MM.1S (cell line): ENCODE results near the gene TXNDC11.

Experiments used
- DNase-seq: peaks from one replicate; pipeline ENCODE4 v3.0.0-alpha.2; 2015
- H2AFZ ChIP-seq: fragments of 300-600 bp; sonication (generic); 2 replicates; pipeline ENCODE4 v1.6.0; 2016; ENCODE audit warnings: antibody characterized with exemption, low read length
- H3F3A ChIP-seq: fragments of 300-600 bp; sonication (generic); 2 replicates; pipeline ENCODE4 v1.6.1; 2016; ENCODE audit warnings: mild to moderate bottlenecking, antibody characterized with exemption, low read length, moderate library complexity, mixed read lengths; ENCODE audit not compliant: insufficient read depth
- H3K27ac ChIP-seq: fragments of 300-600 bp; sonication (generic); 2 replicates; pipeline ENCODE4 v1.5.1; 2016; ENCODE audit warnings: mild to moderate bottlenecking, low read length
- H3K27me3 ChIP-seq: fragments of 300-600 bp; sonication (generic); replicated peaks from 2 replicates; pipeline ENCODE4 v1.6.0; 2016; ENCODE audit warnings: low read length; ENCODE audit not compliant: insufficient read depth
- H3K36me3 ChIP-seq: fragments of 300-600 bp; sonication (generic); replicated peaks from 2 replicates; pipeline ENCODE4 v1.6.1; 2016; ENCODE audit warnings: mild to moderate bottlenecking, low read length, mixed read lengths; ENCODE audit not compliant: insufficient read depth
- H3K4me1 ChIP-seq: fragments of 300-600 bp; sonication (generic); 2 replicates; pipeline ENCODE4 v1.6.1; 2016; ENCODE audit warnings: low read length, mixed read lengths
- H3K4me2 ChIP-seq: fragments of 300-600 bp; sonication (generic); 2 replicates; pipeline ENCODE4 v1.6.0; 2016; ENCODE audit warnings: low read depth, low read length
- H3K4me3 ChIP-seq: fragments of 300-600 bp; sonication (generic); 2 replicates; pipeline ENCODE4 v1.5.1; 2016; ENCODE audit warnings: low read length, mixed read lengths
- H3K79me2 ChIP-seq: fragments of 300-600 bp; sonication (generic); 2 replicates; pipeline ENCODE4 v1.6.1; 2016; ENCODE audit warnings: mixed run types, low read length, mixed read lengths
- H3K9ac ChIP-seq: fragments of 300-600 bp; sonication (generic); 2 replicates; pipeline ENCODE4 v1.6.1; 2016; ENCODE audit warnings: low read length, mixed read lengths
- H3K9me2 ChIP-seq: fragments of 300-600 bp; sonication (generic); replicated peaks from 2 replicates; pipeline ENCODE4 v1.6.1; 2016; ENCODE audit warnings: mild to moderate bottlenecking, low read length, mixed read lengths; ENCODE audit not compliant: insufficient read depth
- H3K9me3 ChIP-seq: fragments of 300-600 bp; sonication (generic); replicated peaks from 2 replicates; pipeline ENCODE4 v1.6.1; 2016; ENCODE audit warnings: mild to moderate bottlenecking, low read length, mixed read lengths; ENCODE audit not compliant: insufficient read depth
- H4K20me1 ChIP-seq: fragments of 300-600 bp; sonication (generic); 2 replicates; pipeline ENCODE4 v1.6.1; 2016; ENCODE audit warnings: mild to moderate bottlenecking, low read length, moderate library complexity, mixed read lengths; ENCODE audit not compliant: insufficient read depth
- CTCF ChIP-seq: fragments of 300-600 bp; sonication (generic); IDR thresholded peaks from 2 replicates; pipeline ENCODE4 v1.5.1; 2016; ENCODE audit warnings: antibody characterized with exemption, low read length, mixed read lengths
- EZH2 ChIP-seq: fragments of 300-600 bp; sonication (generic); optimal IDR thresholded peaks from 2 replicates; pipeline ENCODE3; 2017; ENCODE audit warnings: low read depth, mild to moderate bottlenecking, antibody characterized with exemption, low read length, mixed read lengths
- EZH2phosphoT487 ChIP-seq: fragments of 300-600 bp; sonication (generic); IDR thresholded peaks from 2 replicates; pipeline ENCODE4 v1.6.1; 2018; ENCODE audit warnings: antibody characterized with exemption, low read length

Gene TXNDC11

GRCh38 chr16:11665071-11665491 lies 77.6 kb downstream of the TXNDC11 start:
- Histone ChIP-seq H3K4me1 (peaks cover 9% of the 10 kb centered on the region; the same call in 1 of the 2 replicates), H3F3A (no peaks in the 10 kb centered on the region; the same call in 1 of the 2 replicates), H4K20me1 (no peaks in the 10 kb centered on the region), H3K79me2 (peaks cover 15% of the 10 kb centered on the region), H3K36me3 (no peaks in the 10 kb centered on the region), H2AFZ (no peak overlapping the region), H3K9ac (no peak overlapping the region), H3K9me2 (no peaks in the 10 kb centered on the region), H3K4me2 (no peak overlapping the region), H3K27me3 (no peaks in the 10 kb centered on the region), H3K9me3 (no peaks in the 10 kb centered on the region), H3K27ac (no peak overlapping the region), H3K4me3 (no peak overlapping the region)
- TF ChIP-seq EZH2phosphoT487 (no peak), EZH2 (no peak), CTCF (no peak)
- DNase-seq: no peak

- Histone ChIP-seq H4K20me1 (no peaks in the 10 kb centered on the region), H3K27me3 (no peaks in the 10 kb centered on the region), H3K9me2 (no peaks in the 10 kb centered on the region), H3K36me3 (no peaks in the 10 kb centered on the region), H2AFZ (no peak overlapping the region), H3K4me1 (no peaks in the 10 kb centered on the region), H3K9ac (no peak overlapping the region), H3K4me2 (no peak overlapping the region), H3K4me3 (no peak overlapping the region), H3F3A (no peaks in the 10 kb centered on the region), H3K9me3 (no peaks in the 10 kb centered on the region), H3K79me2 (no peaks in the 10 kb centered on the region), H3K27ac (no peak overlapping the region)
- TF ChIP-seq EZH2 (no peak), CTCF (no peak), EZH2phosphoT487 (no peak)
- DNase-seq: no peak
These were observed 80.1 kb downstream of the TXNDC11 start for GRCh38 chr16:11662582-11662981.

DNA sequence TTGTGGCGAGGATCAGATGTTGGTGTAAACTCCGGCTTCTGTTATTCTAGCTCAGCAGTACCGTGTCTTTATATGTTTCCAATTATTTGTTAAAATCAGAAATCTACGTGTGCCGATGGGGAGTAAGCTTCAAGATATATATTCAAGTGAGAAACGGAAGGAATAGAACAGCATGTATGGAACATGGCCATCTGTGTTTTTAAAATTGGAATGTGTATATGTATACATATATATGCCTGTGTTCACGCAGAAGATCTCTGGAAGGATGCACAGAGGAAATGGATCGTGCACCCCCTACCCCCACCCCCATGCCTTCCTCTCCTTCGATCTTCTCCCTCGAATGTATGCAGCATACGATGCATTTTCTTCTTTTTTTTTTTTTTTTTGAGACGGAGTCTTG lies 82.1 kb downstream of the TXNDC11 start:
- no peaks in the 10 kb centered on the region for H3K27me3 ChIP-seq
- H3K4me2 ChIP-seq: no peak overlapping the region
- no peak for DNase-seq

More for the DNA sequence above, 82.1 kb downstream of the TXNDC11 start:
- Histone ChIP-seq H3K9me2 (no peaks in the 10 kb centered on the region), H3K9ac (no peak overlapping the region), H2AFZ (no peak overlapping the region), H3K9me3 (no peaks in the 10 kb centered on the region), H4K20me1 (no peaks in the 10 kb centered on the region), H3K27ac (no peak overlapping the region), H3F3A (no peaks in the 10 kb centered on the region), H3K4me1 (no peaks in the 10 kb centered on the region), H3K4me3 (no peak overlapping the region), H3K36me3 (no peaks in the 10 kb centered on the region), H3K79me2 (no peaks in the 10 kb centered on the region)
- TF ChIP-seq EZH2phosphoT487 (no peak), CTCF (no peak), EZH2 (no peak)
